HG03045 (cell line): Measurements from ENCODE around the gene ZNF816.
"Not testable (repeated sequence)": the region's sequence is repeated elsewhere in the genome, so short reads cannot be mapped to it uniquely, and the experiment has no call there.

ENCODE experiments used
- ATAC-seq: cut with Tn5 transposase; IDR thresholded peaks from one replicate; pipeline ENCODE4 v1.9.1; 2021; ENCODE audit warnings: mild to moderate bottlenecking, moderate library complexity; ENCODE audit not compliant: unreplicated experiment

ZNF816 gene

GRCh38 chr19:52961981-52962380 lies 700 bp downstream of the ZNF816 start:
- no peak for ATAC-seq

- no peak for ATAC-seq
Measured at GRCh38 chr19:52959613-52960295, 2.9 kb downstream of the ZNF816 start.

GRCh38 chr19:52957591-52957990 lies 5.1 kb downstream of the ZNF816 start:
- no peak for ATAC-seq

- no peak for ATAC-seq
Measured at GRCh38 chr19:52956917-52957316, 5.8 kb downstream of the ZNF816 start.

- no peak for ATAC-seq
Measured at GRCh38 chr19:52949422-52949821, 13.3 kb downstream of the ZNF816 start.

GRCh38 chr19:52948025-52948770 lies 14.5 kb downstream of the ZNF816 start:
- no peak for ATAC-seq

- ATAC-seq: no peak
Measured at GRCh38 chr19:52946322-52947310, 16.1 kb downstream of the ZNF816 start.

- ATAC-seq: no peak
Measured at GRCh38 chr19:52945652-52946321, 16.9 kb downstream of the ZNF816 start.

- ATAC-seq: not testable (repeated sequence)
Measured at GRCh38 chr19:52944703-52945493, 17.8 kb downstream of the ZNF816 start.

- no peak for ATAC-seq
Measured at GRCh38 chr19:52943884-52944643, 18.6 kb downstream of the ZNF816 start.

- no peak for ATAC-seq
Measured at GRCh38 chr19:52943134-52943883, 19.4 kb downstream of the ZNF816 start.

GRCh38 chr19:52942386-52943133 lies 20.1 kb downstream of the ZNF816 start:
- ATAC-seq: peak; percentile 92

- ATAC-seq: peak; percentile 24
Measured at GRCh38 chr19:52941941-52942385, 20.7 kb downstream of the ZNF816 start.

GRCh38 chr19:52941523-52941922 lies 21.2 kb downstream of the ZNF816 start:
- ATAC-seq: not testable (repeated sequence)

GRCh38 chr19:52940905-52941304 lies 21.8 kb downstream of the ZNF816 start:
- ATAC-seq: not testable (repeated sequence)

GRCh38 chr19:52938761-52939160 lies 23.9 kb downstream of the ZNF816 start:
- ATAC-seq: no peak

GRCh38 chr19:52936954-52937325 lies 25.7 kb downstream of the ZNF816 start:
- ATAC-seq: no peak
